AG04449 (cell line): ENCODE results near the gene SLC25A12.

Source experiments
- CTCF ChIA-PET: fragments of 350-600 bp; formaldehyde crosslinking; extraction: SDS; loops from one replicate; lab custom pipeline; 2021; ENCODE audit warnings: antibody characterized with exemption; lab: Yijun Ruan, JAX
- POLR2A ChIA-PET: fragments of 400-600, 350-600 bp; formaldehyde crosslinking; extraction: SDS; loops from one replicate; lab custom pipeline; 2020; ENCODE audit warnings: antibody characterized with exemption, inconsistent platforms; lab: Yijun Ruan, JAX
- DNase-seq: peaks from one replicate; pipeline ENCODE4 v3.0.0-alpha.2; 2010; ENCODE audit warnings: low read depth, low spot score
- H3K4me3 ChIP-seq: 2 replicates; pipeline ENCODE4 v1.5.1; 2011; ENCODE audit warnings: low read depth, mild to moderate bottlenecking, control low read depth, low read length
- TF ChIP-seq, protein P1 (sequence below): IDR thresholded peaks from one replicate; pipeline ENCODE4 v1.5.1; 2011; ENCODE audit warnings: mild to moderate bottlenecking, moderate library complexity, low read length, control low read depth, inconsistent platforms; ENCODE audit not compliant: insufficient read depth; ENCODE audit errors: missing control alignments

Gene SLC25A12

DNA sequence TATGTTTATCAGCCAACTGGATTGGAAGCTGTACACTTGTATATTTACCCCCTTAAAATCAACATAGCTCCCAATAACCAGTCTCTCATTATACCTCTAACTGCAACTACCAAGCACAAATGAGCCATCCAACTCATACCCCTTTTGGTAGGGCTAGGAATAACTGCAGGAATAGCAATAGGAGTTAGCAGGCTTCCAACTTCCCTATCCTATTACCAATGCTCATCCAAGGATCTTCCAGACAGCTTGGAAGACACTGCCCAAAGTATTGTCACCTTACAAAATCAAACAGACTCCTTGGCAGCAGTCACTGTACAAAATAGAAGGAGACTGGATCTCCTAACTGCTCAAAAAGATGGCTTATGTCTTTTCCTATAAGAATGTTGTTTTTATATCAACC, 61.6 kb downstream of the SLC25A12 start:
- POLR2A ChIA-PET, result no interaction called here
- CTCF ChIA-PET, result no interaction called here

DNA sequence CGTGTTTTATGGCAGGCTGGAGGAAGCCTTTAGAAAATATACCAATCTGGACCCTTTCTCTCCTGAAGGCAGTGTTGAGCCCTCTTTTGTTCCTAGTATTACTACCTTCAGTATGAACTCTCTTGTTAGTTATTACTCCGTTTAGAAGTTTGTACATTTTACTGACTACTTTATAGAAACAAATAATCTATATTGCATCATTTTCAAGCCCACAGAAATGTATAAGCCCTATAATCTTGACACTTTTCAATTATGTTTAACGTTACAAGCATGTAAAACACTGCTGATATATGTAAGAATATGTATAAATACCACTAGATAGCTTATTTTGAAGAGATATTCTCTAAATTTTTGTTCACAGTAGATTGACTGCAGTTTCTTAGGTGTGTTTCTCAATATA, 64.0 kb downstream of the SLC25A12 start:
- H3K4me3 ChIP-seq, result no peak overlapping the region
- ChIA-PET CTCF (interaction anchor here (1.4 kb wide), 1 partner anchor 18 kb away, joined by 3 read pairs; no protein-coding TSS in a partner anchor), POLR2A (no interaction called here)
- DNase-seq, result no peak
- TF ChIP-seq, protein P1, sequence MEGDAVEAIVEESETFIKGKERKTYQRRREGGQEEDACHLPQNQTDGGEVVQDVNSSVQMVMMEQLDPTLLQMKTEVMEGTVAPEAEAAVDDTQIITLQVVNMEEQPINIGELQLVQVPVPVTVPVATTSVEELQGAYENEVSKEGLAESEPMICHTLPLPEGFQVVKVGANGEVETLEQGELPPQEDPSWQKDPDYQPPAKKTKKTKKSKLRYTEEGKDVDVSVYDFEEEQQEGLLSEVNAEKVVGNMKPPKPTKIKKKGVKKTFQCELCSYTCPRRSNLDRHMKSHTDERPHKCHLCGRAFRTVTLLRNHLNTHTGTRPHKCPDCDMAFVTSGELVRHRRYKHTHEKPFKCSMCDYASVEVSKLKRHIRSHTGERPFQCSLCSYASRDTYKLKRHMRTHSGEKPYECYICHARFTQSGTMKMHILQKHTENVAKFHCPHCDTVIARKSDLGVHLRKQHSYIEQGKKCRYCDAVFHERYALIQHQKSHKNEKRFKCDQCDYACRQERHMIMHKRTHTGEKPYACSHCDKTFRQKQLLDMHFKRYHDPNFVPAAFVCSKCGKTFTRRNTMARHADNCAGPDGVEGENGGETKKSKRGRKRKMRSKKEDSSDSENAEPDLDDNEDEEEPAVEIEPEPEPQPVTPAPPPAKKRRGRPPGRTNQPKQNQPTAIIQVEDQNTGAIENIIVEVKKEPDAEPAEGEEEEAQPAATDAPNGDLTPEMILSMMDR, result no peak

More for the DNA sequence above, 61.6 kb downstream of the SLC25A12 start:
- no peak overlapping the region for H3K4me3 ChIP-seq
- no peak for DNase-seq
- TF ChIP-seq, protein P1, result no peak

DNA sequence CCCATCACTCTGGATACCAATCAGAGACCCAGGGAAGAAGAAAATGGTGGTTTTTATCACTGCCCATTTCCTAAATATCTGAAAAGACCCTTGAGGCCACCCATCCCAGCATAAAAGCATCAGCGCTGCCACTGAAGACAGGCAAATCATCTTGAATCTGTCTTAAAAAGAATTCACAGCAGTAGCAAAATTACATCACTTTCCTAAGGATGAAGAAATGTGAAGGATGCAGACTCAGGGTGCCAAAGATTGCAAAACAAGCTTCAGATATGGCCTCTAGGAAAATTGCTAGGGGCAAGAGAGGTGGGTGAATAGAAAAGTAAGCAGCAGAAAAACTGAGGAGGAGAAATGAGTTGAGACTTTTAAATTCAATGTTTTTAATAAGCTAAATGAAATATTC, 70.0 kb downstream of the SLC25A12 start:
- no peak overlapping the region for H3K4me3 ChIP-seq
- ChIA-PET POLR2A (no interaction called here), CTCF (interaction anchor here (0.7 to 3.2 kb wide), 8 partner anchors 12 to 287 kb away, joined by 3 to 23 read pairs (median 4); partner anchors contain the start of gene DLX2)
- TF ChIP-seq, protein P1, result no peak
- DNase-seq, result peak; percentile 41

DNA sequence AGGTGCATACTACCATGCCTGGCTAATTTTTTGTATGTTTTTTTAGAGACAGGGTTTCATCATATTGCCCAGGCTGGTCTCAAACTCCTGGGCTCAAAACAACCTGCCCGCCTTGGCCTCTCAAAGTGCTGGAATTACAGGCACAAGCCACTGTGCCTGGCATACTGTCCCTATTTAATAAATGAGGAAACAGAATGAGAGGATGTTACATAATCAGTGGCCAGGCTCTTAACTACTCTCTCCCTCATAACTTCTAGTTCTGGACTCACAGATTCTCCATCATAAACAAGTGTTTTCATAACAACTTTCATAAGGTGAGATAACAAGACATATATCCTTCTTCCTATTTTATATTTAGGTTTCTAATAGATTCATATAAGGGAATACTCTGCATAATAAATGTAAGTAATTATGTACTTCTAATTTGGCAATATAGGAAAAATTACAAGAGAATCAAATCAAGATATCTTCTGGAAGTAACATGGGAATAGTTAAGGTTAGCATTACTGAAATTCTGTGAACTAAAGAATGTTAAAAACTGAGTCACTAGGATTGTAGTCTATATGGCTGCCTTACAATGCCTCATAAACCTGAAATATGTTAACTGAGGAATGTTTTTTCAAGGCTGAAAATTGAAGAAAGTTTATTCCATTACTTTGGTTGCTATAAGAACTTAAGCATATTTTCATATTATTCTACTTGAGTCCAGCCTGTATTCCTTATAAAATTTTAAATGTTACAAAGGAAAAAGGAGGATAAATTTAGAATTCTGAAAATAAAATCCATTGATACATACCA, 71.3 kb downstream of the SLC25A12 start:
- TF ChIP-seq, protein P1, result no peak
- no peak overlapping the region for H3K4me3 ChIP-seq
- ChIA-PET POLR2A (no interaction called here), CTCF (interaction anchor here (2.7 to 3.2 kb wide), 2 partner anchors 11 to 282 kb away, joined by 18 to 23 read pairs; partner anchors contain the start of gene DLX2)
- DNase-seq, result no peak

DNA sequence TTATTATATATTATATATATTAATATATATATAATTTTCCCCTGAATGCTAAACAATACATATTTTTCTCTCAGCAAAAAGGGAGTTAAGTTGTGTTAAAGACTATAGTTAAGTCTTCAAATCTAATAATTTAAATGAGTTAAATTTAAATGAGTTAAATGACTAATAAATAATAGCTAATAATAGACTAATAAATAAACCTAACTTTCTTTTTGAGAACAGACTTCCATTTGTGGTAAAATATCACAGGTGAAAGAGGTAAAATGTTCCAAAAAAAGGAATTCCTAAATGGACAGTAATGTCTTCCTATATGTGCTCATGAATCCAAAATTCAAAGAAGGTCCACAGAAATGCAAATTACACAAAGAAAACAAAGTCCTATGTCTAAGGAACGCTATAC, 74.6 kb downstream of the SLC25A12 start:
- POLR2A ChIA-PET, result no interaction called here
- CTCF ChIA-PET, result interaction anchor here (1.3 to 1.7 kb wide), 3 partner anchors 8 to 287 kb away, joined by 5 to 8 read pairs (median 6); no protein-coding TSS in a partner anchor
- TF ChIP-seq, protein P1, result no peak

DNA sequence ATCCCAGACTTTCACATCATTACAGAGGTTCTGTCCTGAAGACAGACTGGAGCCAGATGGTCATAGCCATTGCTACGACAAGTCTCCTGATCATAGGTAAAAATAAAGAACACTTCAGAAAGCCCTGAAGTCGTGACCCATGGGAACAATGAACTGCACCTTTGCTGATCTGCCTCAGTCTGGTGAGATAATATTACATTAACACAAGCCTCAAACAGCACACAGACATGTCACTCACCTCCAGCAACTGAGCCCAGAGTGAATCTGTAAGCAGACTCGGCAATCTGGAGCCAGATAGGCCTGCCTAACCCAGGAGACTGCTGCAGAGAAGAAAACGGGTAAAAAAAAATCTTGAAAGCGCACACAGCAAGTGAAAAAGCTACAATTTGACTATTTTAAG, 79.2 kb downstream of the SLC25A12 start:
- ChIA-PET POLR2A (no interaction called here), CTCF (interaction anchor here (1.0 to 12.5 kb wide), 3 partner anchors 109 to 313 kb away, joined by 3 to 250 read pairs (median 5); partner anchors contain the start of gene DLX2)
- DNase-seq, result no peak
- TF ChIP-seq, protein P1, result no peak
- H3K4me3 ChIP-seq, result no peak overlapping the region

More for the DNA sequence above, 74.6 kb downstream of the SLC25A12 start:
- H3K4me3 ChIP-seq, result no peak overlapping the region
- DNase-seq, result no peak
